ENCODE measurements around the gene SYTL4. TPM values are rescaled to one million over a fixed set of nuclear protein-coding genes. Genes with fewer than 3 reads are reported as not detected.

SYTL4 gene
- total RNA-seq, 1 donor from 2014 or later: 18.0 TPM

GRCh38 chrX:100696699-100697351 is 35.1 kb downstream of the SYTL4 start:
- DNase-seq (ENCODE audit: low spot score) (no peak), ATAC-seq (no peak)
- intact Hi-C loops (cut with DNase I): no loop called here

- intact Hi-C loops (cut with DNase I): no loop called here
- no peak for ATAC-seq
- no peak for DNase-seq (ENCODE audit: low spot score)
These were observed 35.9 kb downstream of the SYTL4 start for GRCh38 chrX:100695991-100696390.

GRCh38 chrX:100695302-100695701 is 36.6 kb downstream of the SYTL4 start:
- intact Hi-C loops (cut with DNase I): no loop called here
- ATAC-seq (no peak), DNase-seq (ENCODE audit: low spot score) (no peak)

- DNase-seq (ENCODE audit: low spot score) (no peak), ATAC-seq (no peak)
- intact Hi-C loops (cut with DNase I): loop anchor here (5.0 kb wide), 1 partner anchor 80 kb away; no protein-coding TSS in a partner anchor
These were observed 44.4 kb downstream of the SYTL4 start for GRCh38 chrX:100687546-100687945.

- ATAC-seq (no peak), DNase-seq (ENCODE audit: low spot score) (no peak)
- intact Hi-C loops (cut with DNase I): loop anchor here (5.0 kb wide), 1 partner anchor 80 kb away; no protein-coding TSS in a partner anchor
These were observed 44.8 kb downstream of the SYTL4 start for GRCh38 chrX:100687128-100687527.

- peak; percentile 12 for ATAC-seq
- intact Hi-C loops (cut with DNase I): loop anchor here (5.0 kb wide), 1 partner anchor 81 kb away; no protein-coding TSS in a partner anchor
- no peak for DNase-seq (ENCODE audit: low spot score)
These were observed 46.0 kb downstream of the SYTL4 start for GRCh38 chrX:100685997-100686305.

GRCh38 chrX:100685284-100685996 is 46.5 kb downstream of the SYTL4 start:
- DNase-seq (ENCODE audit: low spot score): peak; percentile 73

GRCh38 chrX:100682939-100683338 is 49.0 kb downstream of the SYTL4 start:
- DNase-seq (ENCODE audit: low spot score): no peak
- intact Hi-C loops (cut with DNase I): no loop called here

More at GRCh38 chrX:100685284-100685996, 46.5 kb downstream of the SYTL4 start:
- ATAC-seq: peak; percentile 88
- intact Hi-C loops (cut with DNase I): loop anchor here (5.0 kb wide), 1 partner anchor 82 kb away; no protein-coding TSS in a partner anchor

GRCh38 chrX:100681599-100681998 is 50.3 kb downstream of the SYTL4 start:
- ATAC-seq: no peak
- intact Hi-C loops (cut with DNase I): no loop called here
- no peak for DNase-seq (ENCODE audit: low spot score)

More at GRCh38 chrX:100682939-100683338, 49.0 kb downstream of the SYTL4 start:
- no peak for ATAC-seq

- DNase-seq (ENCODE audit: low spot score): no peak
- intact Hi-C loops (cut with DNase I): no loop called here
- ATAC-seq: no peak
These were observed 51.2 kb downstream of the SYTL4 start for GRCh38 chrX:100680756-100681155.

GRCh38 chrX:100677611-100678181 is 54.2 kb downstream of the SYTL4 start:
- ATAC-seq (no peak), DNase-seq (ENCODE audit: low spot score) (no peak)
- intact Hi-C loops (cut with DNase I): no loop called here

GRCh38 chrX:100674705-100675104 is 57.2 kb downstream of the SYTL4 start:
- intact Hi-C loops (cut with DNase I): no loop called here
- DNase-seq (ENCODE audit: low spot score) (no peak), ATAC-seq (peak; percentile 32)

- ATAC-seq (no peak), DNase-seq (ENCODE audit: low spot score) (no peak)
- intact Hi-C loops (cut with DNase I): no loop called here
These were observed 58.4 kb downstream of the SYTL4 start for GRCh38 chrX:100673397-100673953.

- intact Hi-C loops (cut with DNase I): no loop called here
- DNase-seq (ENCODE audit: low spot score) (no peak), ATAC-seq (no peak)
These were observed 59.0 kb downstream of the SYTL4 start for GRCh38 chrX:100672966-100673365.

GRCh38 chrX:100663642-100664041 is 68.3 kb downstream of the SYTL4 start:
- ATAC-seq (no peak), DNase-seq (ENCODE audit: low spot score) (no peak)
- intact Hi-C loops (cut with DNase I): no loop called here

GRCh38 chrX:100662796-100663195 is 69.1 kb downstream of the SYTL4 start:
- ATAC-seq (no peak), DNase-seq (ENCODE audit: low spot score) (no peak)
- intact Hi-C loops (cut with DNase I): no loop called here

GRCh38 chrX:100662170-100662569 is 69.8 kb downstream of the SYTL4 start:
- intact Hi-C loops (cut with DNase I): no loop called here
- DNase-seq (ENCODE audit: low spot score) (no peak), ATAC-seq (no peak)

- intact Hi-C loops (cut with DNase I): no loop called here
- ATAC-seq (peak; percentile 20), DNase-seq (ENCODE audit: low spot score) (no peak)
These were observed 72.3 kb downstream of the SYTL4 start for GRCh38 chrX:100659431-100660137.

- DNase-seq (ENCODE audit: low spot score): no peak
- intact Hi-C loops (cut with DNase I): no loop called here
- no peak for ATAC-seq
These were observed 73.0 kb downstream of the SYTL4 start for GRCh38 chrX:100658941-100659381.

Data from sciatic nerve (tissue), 2 donors.